Left renal cortex interstitium (tissue), 4 donors: Measurements from ENCODE around the gene SH3BGRL2. TPM values are rescaled to one million over a fixed set of nuclear protein-coding genes. Genes with fewer than 3 reads are reported as not detected.

ENCODE experiments used
- DNase-seq, 4 donors: peaks; one replicate each; pipeline ENCODE4 v3.0.0-alpha.2; 2013; ENCODE audit warnings: low read depth in 4 of 4, low spot score in 2 of 4, missing footprints in 1 of 4
- polyA plus RNA-seq, 4 donors: library from polyadenylated mRNA; unstranded; fragments of 120-200 nt; gene quantifications; one replicate each; pipeline ENCODE4 v1.2.1, GENCODE V29; 2013; ENCODE audit not compliant: insufficient read length in 4 of 4

SH3BGRL2 gene
- polyA plus RNA-seq, 4 donors = 27.9 to 33.3 (median 32.1) TPM

- DNase-seq = no peak
Observed at GRCh38 chr6:79694156-79694555, 63.0 kb downstream of the SH3BGRL2 start.

GRCh38 chr6:79694623-79695343 is 63.7 kb downstream of the SH3BGRL2 start:
- no peak for DNase-seq

GRCh38 chr6:79697430-79697829 is 66.3 kb downstream of the SH3BGRL2 start:
- no peak for DNase-seq

- no peak for DNase-seq
Observed at GRCh38 chr6:79699606-79700005, 68.5 kb downstream of the SH3BGRL2 start.

GRCh38 chr6:79702691-79703090 is 71.6 kb downstream of the SH3BGRL2 start:
- no peak for DNase-seq

- DNase-seq = no peak
Observed at GRCh38 chr6:79704200-79704599, 73.1 kb downstream of the SH3BGRL2 start.

GRCh38 chr6:79705456-79705995 is 74.4 kb downstream of the SH3BGRL2 start:
- no peak for DNase-seq

- no peak for DNase-seq
Observed at GRCh38 chr6:79706527-79706926, 75.4 kb downstream of the SH3BGRL2 start.

GRCh38 chr6:79707621-79708020 is 76.5 kb downstream of the SH3BGRL2 start:
- no peak for DNase-seq

GRCh38 chr6:79708095-79708791 is 77.1 kb downstream of the SH3BGRL2 start:
- DNase-seq = no peak

GRCh38 chr6:79710127-79710526 is 79.0 kb downstream of the SH3BGRL2 start:
- DNase-seq = no peak

- DNase-seq = no peak
Observed at GRCh38 chr6:79711167-79711566, 80.0 kb downstream of the SH3BGRL2 start.

GRCh38 chr6:79712144-79712543 is 81.0 kb downstream of the SH3BGRL2 start:
- DNase-seq = no peak

- DNase-seq = no peak
Observed at GRCh38 chr6:79712616-79713135, 81.5 kb downstream of the SH3BGRL2 start.

GRCh38 chr6:79713701-79714322 is 82.7 kb downstream of the SH3BGRL2 start:
- peak in 2 of 4 donors; percentile 21 to 51 for DNase-seq

GRCh38 chr6:79717989-79718388 is 86.9 kb downstream of the SH3BGRL2 start:
- no peak for DNase-seq

GRCh38 chr6:79718509-79719247 is 87.5 kb downstream of the SH3BGRL2 start:
- no peak for DNase-seq

- DNase-seq = no peak
Observed at GRCh38 chr6:79719248-79719960, 88.3 kb downstream of the SH3BGRL2 start.

- DNase-seq = no peak
Observed at GRCh38 chr6:79724816-79725215, 93.7 kb downstream of the SH3BGRL2 start.

- DNase-seq = no peak
Observed at GRCh38 chr6:79731471-79731870, 100.3 kb downstream of the SH3BGRL2 start.
